Kidney (tissue), 14 donors: ENCODE data around the gene RAF1. TPM values are rescaled to one million over a fixed set of nuclear protein-coding genes. Genes with fewer than 3 reads are reported as not detected.
"Not testable (repeated sequence)": the region's sequence is repeated elsewhere in the genome, so short reads cannot be mapped to it uniquely, and the experiment has no call there.

Experiments used
- DNase-seq, 5 donors: peaks; one replicate each; pipeline ENCODE4 v3.0.0-alpha.2; 2013 to 2020
- FAIRE-seq: peaks from 2 replicates; lab custom pipeline; 2012; peaks lifted over from hg19 to GRCh38; lab: Jason Lieb, UNC
- H3K27ac ChIP-seq, 2 donors: one replicate each; pipeline ENCODE4 v1.7.0; 2013; ENCODE audit warnings: low read depth in 2 of 2, low read length in 2 of 2, inconsistent platforms in 1 of 2
- H3K27me3 ChIP-seq: one replicate; pipeline ENCODE4 v1.7.1; 2013; ENCODE audit warnings: low read length, inconsistent platforms; ENCODE audit not compliant: control insufficient read depth, insufficient read depth
- H3K36me3 ChIP-seq, 3 donors: one replicate each; pipeline versions ENCODE4 v1.7.0 to v1.7.1; 2013; ENCODE audit warnings: low read length in 3 of 3, control low read depth in 1 of 3, inconsistent platforms in 1 of 3; ENCODE audit not compliant: insufficient read depth in 3 of 3, control insufficient read depth in 2 of 3
- H3K4me1 ChIP-seq, 3 donors: one replicate each; pipeline versions ENCODE4 v1.7.0 to v1.7.1; 2013; ENCODE audit warnings: low read length in 3 of 3, inconsistent platforms in 1 of 3, low read depth in 1 of 3; ENCODE audit not compliant: control insufficient read depth in 2 of 3, insufficient read depth in 2 of 3
- H3K4me3 ChIP-seq, 3 donors: one replicate each; pipeline versions ENCODE4 v1.7.0 to v1.8.1; 2013; ENCODE audit warnings: low read length in 3 of 3, control low read depth in 1 of 3, inconsistent platforms in 1 of 3
- H3K9ac ChIP-seq, 3 donors: one replicate each; pipeline versions ENCODE4 v1.7.0 to v1.7.1; 2013; ENCODE audit warnings: low read length in 3 of 3, control low read depth in 1 of 3, inconsistent platforms in 1 of 3
- H3K9me3 ChIP-seq, 3 donors: one replicate each; pipeline versions ENCODE4 v1.7.0 to v1.7.1; 2013; ENCODE audit warnings: low read length in 3 of 3, control low read depth in 1 of 3, inconsistent platforms in 1 of 3; ENCODE audit not compliant: control insufficient read depth in 2 of 3, insufficient read depth in 1 of 3
- CTCF ChIP-seq: IDR thresholded peaks from 3 replicates; pipeline ENCODE4 v1.5.1; 2012; ENCODE audit warnings: mild to moderate bottlenecking, moderate library complexity, borderline replicate concordance; ENCODE audit not compliant: insufficient read depth; ENCODE audit errors: extremely low read depth
- intact Hi-C: fragments of 100-400 bp; cut with DNase I; formaldehyde crosslinking; loops from one replicate; pipeline ENCODE4 v1.11.1; 2022
- polyA plus RNA-seq: library from polyadenylated mRNA; stranded (reverse); fragments of 350-450 nt; fragmentation: Illumina TruSeq; extraction: RNeasy Lipid Tissue Mini Kit (QIAGEN cat#74804); gene quantifications from one replicate; pipeline ENCODE4 v1.2.3, GENCODE V29; 2014; ENCODE audit warnings: low read depth, low replicate concordance; ENCODE audit not compliant: insufficient read depth
- total RNA-seq: library from RNA; stranded (reverse); fragmentation: NEBNext Ultra II Directional; extraction: Animal tissue kit (Norgen Biotek cat#: 25700); gene quantifications from one replicate; pipeline ENCODE4 v1.2.1, GENCODE V29; 2021
- donor health status: control.
- donor health status: control.
- donor health status: control.
- donor health status: control.
- donor health status: control.
- donor health status: DM: yes; HTN: yes; CAD: no.
- donor health status: Normal renal cell carcinoma (clear cell type).

Gene RAF1
- total and polyA plus RNA-seq, 2 donors from 2014 or later = 53.0 to 79.6 TPM

GRCh38 chr3:12629560-12629959 lies 34.4 kb downstream of the RAF1 start:
- Histone ChIP-seq H3K27ac (no peak overlapping the region), H3K36me3 (no peaks in the 10 kb centered on the region), H3K9ac (no peak overlapping the region), H3K27me3 (no peaks in the 10 kb centered on the region), H3K4me1 (peaks cover 0 to 6% (median 4%) of the 10 kb centered on the region in 3 donors), H3K4me3 (no peak overlapping the region), H3K9me3 (no peaks in the 10 kb centered on the region)
- no peak for TF ChIP-seq CTCF
- DNase-seq = no peak
- FAIRE-seq = no peak
- intact Hi-C loops = no loop called here

GRCh38 chr3:12628813-12629212 lies 35.1 kb downstream of the RAF1 start:
- no peak for TF ChIP-seq CTCF
- Histone ChIP-seq H3K27me3 (no peaks in the 10 kb centered on the region), H3K36me3 (no peaks in the 10 kb centered on the region), H3K27ac (no peak overlapping the region), H3K4me1 (peaks cover 0 to 13% (median 6%) of the 10 kb centered on the region in 3 donors), H3K4me3 (no peak overlapping the region), H3K9me3 (no peaks in the 10 kb centered on the region), H3K9ac (no peak overlapping the region)
- intact Hi-C loops = no loop called here
- FAIRE-seq (no peak), DNase-seq (no peak)

GRCh38 chr3:12627370-12627769 lies 36.5 kb downstream of the RAF1 start:
- H3K27me3 ChIP-seq = no peaks in the 10 kb centered on the region
- no peak for DNase-seq
- no peaks in the 10 kb centered on the region for H3K9me3 ChIP-seq
- H3K4me1 ChIP-seq = peaks cover 0 to 16% (median 8%) of the 10 kb centered on the region in 3 donors
- intact Hi-C loops = no loop called here
- TF ChIP-seq CTCF = no peak
- FAIRE-seq = no peak
- no peaks in the 10 kb centered on the region for H3K36me3 ChIP-seq
- no peak overlapping the region for H3K27ac ChIP-seq
- H3K9ac ChIP-seq = no peak overlapping the region
- no peak overlapping the region for H3K4me3 ChIP-seq

- DNase-seq, H3K27me3 ChIP-seq, H3K36me3 ChIP-seq, H3K9me3 ChIP-seq, H3K27ac ChIP-seq, FAIRE-seq, intact Hi-C loops, H3K4me3 ChIP-seq, H3K9ac ChIP-seq: not testable (repeated sequence)
- H3K4me1 ChIP-seq = peaks cover 0 to 28% (median 4%) of the 10 kb centered on the region in 3 donors
Measured at GRCh38 chr3:12624964-12625363, 39.0 kb downstream of the RAF1 start.
